ENCODE data around the gene GINS1.

DNA sequence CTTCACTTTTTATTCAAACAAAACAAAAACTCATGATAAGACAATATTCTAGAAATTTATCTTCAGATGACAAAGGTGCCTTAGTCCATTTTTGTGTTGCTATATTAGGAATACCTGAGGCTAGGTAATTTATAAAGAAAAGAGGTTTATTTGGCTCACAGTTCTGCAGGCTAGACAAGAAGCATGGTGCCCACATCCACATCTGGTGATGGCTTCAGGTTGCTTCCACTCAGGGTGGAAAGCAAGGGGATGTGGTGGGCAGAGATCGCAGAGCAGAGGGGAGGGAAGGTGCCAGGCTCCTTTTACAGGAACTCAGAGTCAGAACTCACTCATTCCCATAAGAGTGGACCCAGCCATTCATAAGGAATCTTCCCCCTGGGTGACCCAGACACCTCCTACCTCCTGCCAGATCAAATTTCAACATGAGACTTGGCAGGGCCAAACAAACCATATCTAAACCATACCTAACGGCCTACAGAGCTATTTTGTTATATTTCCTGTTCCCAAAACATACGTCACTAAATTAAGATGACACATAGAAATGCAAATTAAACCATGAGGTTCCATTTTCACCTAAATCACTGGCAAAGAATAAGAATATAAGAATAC, 43.2 kb upstream of the GINS1 start:
- TF ChIP-seq POLR2A (IDR thresholded peaks at IDR 0.05), result no peak
- TF ChIP-seq, protein P1, sequence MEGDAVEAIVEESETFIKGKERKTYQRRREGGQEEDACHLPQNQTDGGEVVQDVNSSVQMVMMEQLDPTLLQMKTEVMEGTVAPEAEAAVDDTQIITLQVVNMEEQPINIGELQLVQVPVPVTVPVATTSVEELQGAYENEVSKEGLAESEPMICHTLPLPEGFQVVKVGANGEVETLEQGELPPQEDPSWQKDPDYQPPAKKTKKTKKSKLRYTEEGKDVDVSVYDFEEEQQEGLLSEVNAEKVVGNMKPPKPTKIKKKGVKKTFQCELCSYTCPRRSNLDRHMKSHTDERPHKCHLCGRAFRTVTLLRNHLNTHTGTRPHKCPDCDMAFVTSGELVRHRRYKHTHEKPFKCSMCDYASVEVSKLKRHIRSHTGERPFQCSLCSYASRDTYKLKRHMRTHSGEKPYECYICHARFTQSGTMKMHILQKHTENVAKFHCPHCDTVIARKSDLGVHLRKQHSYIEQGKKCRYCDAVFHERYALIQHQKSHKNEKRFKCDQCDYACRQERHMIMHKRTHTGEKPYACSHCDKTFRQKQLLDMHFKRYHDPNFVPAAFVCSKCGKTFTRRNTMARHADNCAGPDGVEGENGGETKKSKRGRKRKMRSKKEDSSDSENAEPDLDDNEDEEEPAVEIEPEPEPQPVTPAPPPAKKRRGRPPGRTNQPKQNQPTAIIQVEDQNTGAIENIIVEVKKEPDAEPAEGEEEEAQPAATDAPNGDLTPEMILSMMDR (IDR thresholded peaks at IDR 0.05), result no peak
